HG02973 (cell line): ENCODE data around the gene IMMP2L.

Experiments used
- ATAC-seq: cut with Tn5 transposase; IDR thresholded peaks from one replicate; pipeline ENCODE4 v1.9.1; 2021; ENCODE audit warnings: moderate library complexity; ENCODE audit not compliant: unreplicated experiment

The IMMP2L gene

DNA sequence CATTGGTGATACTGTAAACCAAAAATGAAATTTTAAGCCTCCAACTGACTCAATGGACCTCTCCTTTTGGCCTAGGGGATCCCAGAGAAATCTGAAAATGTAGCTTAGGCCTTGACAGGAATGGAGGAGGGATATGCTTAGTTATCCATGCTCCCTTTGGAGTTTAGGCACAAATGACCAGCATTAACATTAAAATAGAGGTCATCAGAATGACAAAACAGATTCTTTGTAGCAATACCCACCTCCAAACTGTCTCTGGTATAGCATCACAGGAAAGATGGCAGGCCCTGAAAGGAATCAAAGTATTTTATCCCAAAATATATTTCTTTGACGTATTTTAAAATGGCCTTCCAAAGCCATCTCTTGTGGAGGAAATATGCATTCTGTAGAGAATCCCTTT is 510.5 kb downstream of the IMMP2L start:
- no peak for ATAC-seq

DNA sequence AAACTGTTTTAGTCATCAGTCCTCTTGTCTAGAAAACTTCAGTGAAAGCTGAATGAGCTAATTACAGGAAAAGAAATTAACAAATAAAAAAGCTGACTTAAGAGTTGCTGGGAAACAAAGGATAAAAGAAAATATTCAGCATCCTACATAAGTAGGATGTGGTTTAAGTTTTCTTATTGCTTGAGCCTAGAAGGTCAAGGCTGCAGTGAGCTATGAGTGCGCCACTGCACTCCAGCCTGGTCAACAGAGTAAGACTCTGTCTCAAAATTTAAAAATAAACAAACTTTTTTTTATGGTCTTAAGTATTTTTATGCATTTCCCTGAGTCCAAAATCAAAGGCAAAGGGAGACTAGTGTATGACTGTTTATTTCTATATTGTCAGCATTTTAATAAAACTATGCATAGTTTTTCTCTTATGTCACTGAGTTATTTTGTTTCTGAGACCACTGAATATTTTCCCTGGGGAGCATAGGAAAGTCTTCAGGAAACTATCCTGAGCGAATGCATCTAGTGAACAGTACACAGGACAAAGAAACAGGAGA is 511.3 kb downstream of the IMMP2L start:
- no peak for ATAC-seq

DNA sequence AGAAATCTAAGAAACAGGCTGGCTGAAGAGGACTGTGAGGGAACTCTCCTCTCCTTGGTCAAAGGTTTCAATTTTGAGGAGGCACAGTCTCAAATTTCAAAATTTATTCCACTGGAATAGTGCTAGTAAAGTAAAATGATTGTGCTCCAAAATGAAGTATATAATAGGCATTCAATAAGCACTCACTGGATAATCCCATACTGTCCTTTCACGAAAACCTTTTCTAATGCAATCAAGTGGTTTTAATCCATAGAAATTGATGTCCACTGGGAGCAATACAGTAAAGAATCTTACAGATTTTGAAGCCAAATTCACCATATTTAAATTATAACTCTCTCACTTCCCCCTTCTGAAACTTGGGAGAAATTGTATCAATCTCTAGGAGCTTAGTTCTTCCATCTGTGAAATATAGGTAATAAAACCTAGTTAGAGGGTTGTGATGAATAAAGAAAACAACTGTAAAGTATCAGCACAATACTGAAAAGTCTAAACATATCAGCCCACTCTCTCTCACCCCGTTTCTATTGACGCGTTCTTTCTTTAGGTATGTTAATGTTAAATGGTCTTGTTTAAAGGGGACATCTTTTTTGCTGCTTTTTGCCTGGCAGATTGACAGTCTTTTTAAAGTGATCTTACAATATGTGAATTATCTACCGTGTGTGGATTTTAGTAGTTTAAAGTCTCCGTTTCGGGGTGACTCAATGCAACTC is 512.2 kb downstream of the IMMP2L start:
- no peak for ATAC-seq

DNA sequence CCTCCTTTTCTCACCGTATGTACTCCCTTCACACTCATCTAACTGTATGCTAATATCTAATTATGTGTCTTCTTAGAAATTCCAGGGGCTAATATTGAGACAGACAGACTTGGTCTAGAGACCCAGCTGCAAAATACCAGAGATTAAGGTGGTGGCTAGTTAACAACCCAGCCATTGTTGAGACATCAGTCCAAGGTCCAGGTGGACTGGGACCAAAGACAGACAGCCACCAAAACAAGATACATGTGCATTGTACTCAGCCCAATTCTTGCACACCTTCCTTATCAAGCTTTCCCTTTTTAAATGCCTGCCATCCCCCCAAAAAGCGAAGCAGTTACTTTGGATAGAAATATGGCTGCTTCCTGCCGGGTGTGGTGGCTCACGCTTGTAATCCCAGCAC is 514.7 kb downstream of the IMMP2L start:
- no peak for ATAC-seq

GRCh38 chr7:111045449-111045848 is 516.8 kb downstream of the IMMP2L start:
- ATAC-seq = no peak

DNA sequence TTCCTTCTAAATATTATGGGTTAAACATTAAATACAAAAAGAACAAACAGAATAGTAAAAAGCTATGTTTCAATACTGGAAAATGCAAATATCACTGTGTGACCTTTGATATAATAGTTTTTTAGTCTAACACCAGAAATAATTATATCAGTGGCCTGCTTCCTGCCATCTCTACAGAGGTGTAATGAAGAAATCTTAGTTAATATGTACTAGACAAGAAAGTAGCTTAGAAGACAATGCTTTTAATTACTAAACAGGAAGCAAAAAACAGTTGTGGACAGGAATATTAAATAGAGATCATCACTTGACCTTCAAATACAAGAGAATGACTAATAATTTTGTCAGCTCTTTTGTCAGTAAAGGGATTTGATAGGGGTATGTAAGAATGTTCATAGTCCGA is 518.7 kb downstream of the IMMP2L start:
- ATAC-seq = peak; percentile 76

DNA sequence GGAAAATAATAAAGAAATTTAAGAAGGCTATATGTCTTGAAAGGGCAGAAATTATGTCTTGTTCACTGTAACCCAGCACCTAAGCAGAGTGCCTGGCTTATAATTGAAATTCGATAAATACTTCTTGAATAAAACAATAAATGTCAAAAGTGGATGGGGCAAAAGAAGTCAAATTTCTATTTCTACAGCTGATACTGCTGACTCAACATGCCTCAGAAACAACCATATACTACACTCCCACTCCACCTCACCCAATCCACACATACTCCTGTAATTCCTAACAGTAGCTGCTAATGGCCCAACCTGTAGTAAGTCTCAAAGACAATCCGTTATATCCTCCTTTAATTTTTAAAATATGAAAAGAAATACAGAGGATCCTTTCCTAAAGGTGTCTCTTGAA is 519.5 kb downstream of the IMMP2L start:
- ATAC-seq = no peak

DNA sequence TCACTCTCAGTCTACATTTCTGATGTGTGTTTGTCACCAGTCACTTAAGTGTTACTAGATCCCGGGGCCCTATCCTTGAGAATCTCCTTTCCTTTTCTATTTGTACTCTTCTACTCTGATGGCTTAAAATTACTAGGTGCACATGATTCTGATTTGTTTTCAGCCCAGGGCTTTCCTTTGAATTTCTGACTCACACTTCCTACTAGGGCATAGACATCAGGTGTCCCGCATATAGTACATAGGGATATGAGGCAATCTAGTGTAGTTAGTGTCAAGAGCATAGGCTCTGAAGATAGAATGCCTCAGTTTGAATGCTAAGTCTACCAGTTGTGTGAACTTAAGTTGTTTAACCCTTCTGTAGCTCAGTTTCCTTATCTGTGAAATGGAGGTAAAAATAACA is 520.7 kb downstream of the IMMP2L start:
- ATAC-seq = no peak

- ATAC-seq = no peak
Measured at GRCh38 chr7:111038185-111038584, 524.1 kb downstream of the IMMP2L start.

- ATAC-seq = no peak
Measured at GRCh38 chr7:111031916-111032315, 530.4 kb downstream of the IMMP2L start.

DNA sequence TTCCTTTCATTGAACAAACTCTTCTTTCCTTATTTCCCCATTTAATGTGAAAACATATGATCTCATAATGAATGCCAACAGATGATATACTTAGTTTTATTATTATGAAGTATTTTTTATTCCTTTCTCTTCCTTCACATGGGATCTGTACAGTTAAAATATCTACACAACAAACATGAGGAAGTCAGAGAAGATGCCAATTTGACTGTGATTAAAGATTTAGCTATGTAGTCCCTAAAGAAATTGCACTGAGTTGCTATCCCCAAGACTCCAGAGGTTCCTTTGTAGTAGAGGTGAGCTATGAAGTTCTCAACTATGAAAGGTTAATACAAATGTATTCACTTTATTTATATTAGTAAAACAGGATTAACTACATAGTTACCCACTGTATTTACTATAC is 532.0 kb downstream of the IMMP2L start:
- no peak for ATAC-seq

GRCh38 chr7:111029574-111030251 is 532.6 kb downstream of the IMMP2L start:
- ATAC-seq = peak; percentile 70

DNA sequence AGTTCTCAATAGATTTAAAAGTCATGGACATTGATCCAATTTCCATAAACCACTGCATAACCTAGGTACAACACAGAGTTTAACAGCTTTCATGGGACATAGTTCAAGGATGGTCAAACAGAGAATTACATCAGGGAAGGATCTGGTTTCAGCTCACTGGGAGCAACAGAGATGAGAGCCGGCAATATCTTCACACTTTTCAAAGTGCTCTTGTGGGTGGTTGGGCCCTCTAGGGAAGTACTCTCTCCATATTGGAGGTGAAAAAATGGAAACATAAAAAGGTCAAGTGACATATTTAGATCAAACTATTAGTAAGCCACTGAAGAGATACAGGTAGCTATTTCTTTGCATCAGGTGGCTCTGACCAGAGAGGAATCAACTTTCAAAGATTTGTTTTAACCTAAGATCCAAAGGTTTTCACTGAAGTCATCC is 533.1 kb downstream of the IMMP2L start:
- ATAC-seq = no peak

- ATAC-seq = no peak
Measured at GRCh38 chr7:111027396-111027795, 534.9 kb downstream of the IMMP2L start.

DNA sequence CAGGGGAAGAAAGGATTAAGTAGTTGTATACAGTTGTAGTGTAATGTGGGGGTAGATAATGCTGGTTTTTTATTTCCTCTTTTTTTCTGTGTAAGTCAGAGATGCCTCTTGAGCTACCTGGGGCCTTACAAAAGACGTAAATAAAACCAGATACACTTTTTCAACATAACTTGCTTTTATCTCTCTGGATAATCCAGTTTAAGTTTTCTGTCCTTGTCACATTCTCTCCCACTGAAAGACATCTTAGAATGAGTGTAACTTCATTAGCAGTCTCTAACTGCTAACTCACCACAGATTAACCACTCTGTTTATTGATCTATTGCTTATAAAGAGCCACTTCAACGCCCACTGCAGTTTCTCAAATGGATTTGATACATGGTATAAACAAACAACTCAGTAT is 535.5 kb downstream of the IMMP2L start:
- no peak for ATAC-seq

DNA sequence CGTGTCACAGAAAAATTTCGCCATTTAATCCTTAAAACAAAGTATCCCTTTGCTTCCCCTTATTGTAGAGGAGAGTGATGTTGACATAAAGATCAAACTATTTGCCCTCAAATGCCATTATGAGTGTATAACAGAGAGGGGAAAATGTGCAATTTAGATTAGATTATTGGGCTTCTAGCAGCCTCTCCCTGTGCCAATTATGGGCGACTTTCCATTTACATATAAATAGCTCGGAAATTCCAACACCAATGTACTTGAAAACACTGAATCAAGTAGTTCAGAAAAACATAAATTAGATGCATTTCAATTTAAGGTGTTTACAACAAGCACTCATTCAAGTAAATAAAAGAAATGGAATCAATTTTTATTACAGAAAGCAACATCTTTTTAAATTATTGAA is 535.9 kb downstream of the IMMP2L start:
- ATAC-seq = no peak

DNA sequence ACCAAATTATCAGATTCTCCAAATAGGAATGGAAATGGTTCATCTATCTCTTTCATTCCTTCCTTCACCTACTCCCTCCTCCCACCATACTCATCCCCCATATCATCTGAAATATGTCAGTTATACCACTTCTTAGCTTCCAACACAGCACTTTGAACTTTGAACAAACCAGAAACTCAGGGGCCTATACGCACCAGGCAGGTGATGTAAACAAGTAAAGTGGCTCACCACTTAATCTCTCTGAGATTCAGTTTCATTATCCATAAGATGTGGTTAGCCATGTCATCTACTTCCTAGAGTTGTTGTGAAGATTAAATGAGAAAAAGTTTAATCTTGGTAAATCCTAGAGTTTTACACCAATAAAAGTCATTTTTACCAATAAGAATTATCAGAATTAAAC is 537.3 kb downstream of the IMMP2L start:
- peak; percentile 48 for ATAC-seq

- ATAC-seq = no peak
Measured at GRCh38 chr7:111018960-111019736, 543.1 kb downstream of the IMMP2L start.

- no peak for ATAC-seq
Measured at GRCh38 chr7:111018447-111018846, 543.8 kb downstream of the IMMP2L start.

- no peak for ATAC-seq
Measured at GRCh38 chr7:111014079-111014478, 548.2 kb downstream of the IMMP2L start.

- peak; percentile 98 for ATAC-seq
Measured at GRCh38 chr7:111012799-111013675, 549.3 kb downstream of the IMMP2L start.
